ENCODE data around the gene SEL1L2.

DNA sequence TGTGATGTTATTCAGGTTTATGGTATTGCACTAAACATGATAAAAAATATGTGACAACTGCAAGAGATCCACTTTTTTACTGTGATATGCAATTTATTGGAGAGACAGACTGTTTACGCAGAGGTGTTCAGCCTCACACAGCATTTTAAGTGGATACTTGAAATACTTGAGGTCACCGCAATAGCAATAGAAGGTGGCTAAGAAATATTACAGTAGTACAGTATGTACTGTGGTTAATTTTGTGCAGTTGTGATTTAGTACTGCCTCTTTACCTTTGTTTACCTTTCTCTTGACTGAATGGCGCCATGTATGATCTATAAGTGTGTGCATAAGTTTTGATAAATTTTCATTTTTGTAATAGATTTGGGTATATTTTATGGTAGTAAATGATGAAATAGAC lies 22.3 kb upstream of the SEL1L2 start:
- TF ChIP-seq POLR2AphosphoS5 (IDR thresholded peaks at IDR 0.05), result no peak
- TF ChIP-seq, protein P1, sequence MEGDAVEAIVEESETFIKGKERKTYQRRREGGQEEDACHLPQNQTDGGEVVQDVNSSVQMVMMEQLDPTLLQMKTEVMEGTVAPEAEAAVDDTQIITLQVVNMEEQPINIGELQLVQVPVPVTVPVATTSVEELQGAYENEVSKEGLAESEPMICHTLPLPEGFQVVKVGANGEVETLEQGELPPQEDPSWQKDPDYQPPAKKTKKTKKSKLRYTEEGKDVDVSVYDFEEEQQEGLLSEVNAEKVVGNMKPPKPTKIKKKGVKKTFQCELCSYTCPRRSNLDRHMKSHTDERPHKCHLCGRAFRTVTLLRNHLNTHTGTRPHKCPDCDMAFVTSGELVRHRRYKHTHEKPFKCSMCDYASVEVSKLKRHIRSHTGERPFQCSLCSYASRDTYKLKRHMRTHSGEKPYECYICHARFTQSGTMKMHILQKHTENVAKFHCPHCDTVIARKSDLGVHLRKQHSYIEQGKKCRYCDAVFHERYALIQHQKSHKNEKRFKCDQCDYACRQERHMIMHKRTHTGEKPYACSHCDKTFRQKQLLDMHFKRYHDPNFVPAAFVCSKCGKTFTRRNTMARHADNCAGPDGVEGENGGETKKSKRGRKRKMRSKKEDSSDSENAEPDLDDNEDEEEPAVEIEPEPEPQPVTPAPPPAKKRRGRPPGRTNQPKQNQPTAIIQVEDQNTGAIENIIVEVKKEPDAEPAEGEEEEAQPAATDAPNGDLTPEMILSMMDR (IDR thresholded peaks at IDR 0.05), result no peak
